ENCODE measurements around the gene DLG1.
A peak's percentile ranks its signal among the peaks of the same experiment; 100 is the strongest.

Gene DLG1

DNA sequence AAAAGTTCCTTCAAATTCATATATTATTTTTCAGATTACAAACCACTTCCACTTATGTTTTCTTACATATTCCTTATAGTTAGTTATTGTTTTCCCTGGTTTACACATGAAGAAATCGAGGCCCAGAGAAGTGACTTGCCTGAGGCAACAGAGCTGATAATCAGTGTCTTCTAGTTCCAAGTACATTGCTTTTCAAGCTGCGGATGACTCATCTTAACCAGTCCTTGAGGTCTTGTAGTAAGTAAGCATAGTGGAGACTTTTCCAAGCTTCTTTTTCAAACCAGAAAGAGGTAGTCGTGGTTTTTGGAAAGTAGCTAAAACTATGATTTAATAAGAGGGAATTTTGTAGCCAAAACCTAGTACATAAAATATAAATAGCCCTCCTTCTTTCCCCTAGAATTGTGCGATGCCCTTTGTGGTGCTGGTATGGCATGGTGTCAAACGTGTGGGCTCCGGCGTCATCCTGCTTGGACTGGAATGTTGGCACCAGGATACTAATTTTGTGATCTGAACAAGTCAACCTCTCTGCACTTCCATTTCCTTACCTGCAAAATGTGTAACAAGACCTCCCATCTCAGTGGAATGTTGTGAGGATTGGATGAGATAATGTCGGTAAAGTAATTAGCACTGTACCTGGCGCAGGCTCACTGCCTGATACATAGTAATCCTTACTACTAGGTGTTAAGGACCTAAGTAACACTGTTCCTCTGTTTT, 19.0 kb upstream of the DLG1 start:
- DNase-seq (ENCODE audit: low read depth) = no peak

DNA sequence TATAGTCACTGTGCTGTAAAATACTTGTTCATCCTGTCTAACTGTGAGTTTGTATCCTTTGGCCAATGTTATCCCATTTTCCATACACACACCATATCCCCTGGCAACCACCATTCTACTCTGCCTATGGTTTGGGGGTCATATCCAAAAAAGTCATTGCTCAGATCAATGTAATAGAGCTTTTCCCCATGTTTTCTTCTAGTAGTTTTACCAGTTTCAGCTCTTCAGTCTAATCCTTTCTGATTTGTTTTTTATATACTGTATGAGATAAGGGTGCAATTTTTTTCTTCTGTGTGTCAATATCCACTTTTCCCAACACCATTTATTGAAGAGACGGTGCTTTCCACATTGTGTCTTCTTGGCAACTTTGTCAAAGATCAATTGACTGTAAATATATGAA, 14.0 kb upstream of the DLG1 start:
- no peak for DNase-seq (ENCODE audit: low read depth)

DNA sequence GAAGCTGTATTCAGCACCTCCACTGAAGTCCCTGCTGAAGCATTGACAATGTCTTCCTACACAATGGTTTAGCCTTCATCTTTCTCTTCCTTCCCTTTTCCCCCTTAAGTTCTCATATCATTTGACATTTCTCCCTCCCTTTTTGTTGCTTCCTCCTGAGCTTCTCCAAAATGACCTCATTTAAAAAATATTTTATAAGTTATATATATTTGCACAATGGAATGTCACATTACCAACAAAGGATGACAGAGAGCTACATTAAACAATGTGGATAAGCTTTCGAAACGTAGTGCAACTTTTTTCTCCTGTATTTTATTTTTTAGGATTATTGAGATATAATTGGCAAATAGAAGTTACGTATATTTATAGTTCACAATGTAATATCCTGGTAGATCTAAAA, 13.2 kb upstream of the DLG1 start:
- no peak for DNase-seq (ENCODE audit: low read depth)

DNA sequence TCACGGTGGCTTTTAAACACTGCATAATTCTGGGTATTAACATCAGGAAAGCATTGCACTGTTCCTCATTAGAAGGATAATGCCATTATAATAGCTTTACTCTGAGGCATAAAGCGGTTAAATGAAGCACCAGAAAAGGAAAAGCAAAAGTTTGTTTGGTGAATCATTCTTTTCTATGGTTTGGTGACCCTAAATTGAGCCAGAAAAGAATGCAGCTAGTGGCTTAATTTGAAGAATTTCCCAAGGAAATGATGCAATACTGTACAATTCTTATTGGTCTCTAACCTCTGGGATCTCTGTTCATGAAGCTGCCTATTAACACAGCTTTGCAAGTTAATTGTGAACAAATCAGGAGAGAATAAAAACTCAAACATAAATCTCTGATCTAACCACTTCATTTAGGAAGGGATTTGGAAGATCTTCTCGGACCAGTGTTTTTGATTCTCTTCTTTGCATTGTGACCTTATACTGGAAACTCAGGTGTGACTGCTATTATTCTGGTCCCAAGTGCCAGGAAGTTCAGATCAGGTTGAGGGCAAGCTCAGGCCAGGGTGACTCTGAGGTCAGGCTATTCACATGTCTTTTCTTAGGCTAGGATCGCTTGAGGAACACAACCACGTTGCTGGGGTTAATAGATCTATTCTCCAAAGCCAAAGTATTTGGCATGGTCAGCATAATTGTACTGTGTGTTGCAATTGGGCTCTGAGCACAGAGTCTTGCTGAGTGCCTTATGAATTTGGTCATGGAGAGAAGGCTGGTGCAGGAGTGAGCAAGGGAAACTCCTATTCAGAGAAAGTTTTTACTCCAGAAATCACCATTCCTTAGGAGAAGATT, 11.3 kb upstream of the DLG1 start:
- no peak for DNase-seq (ENCODE audit: low read depth)

DNA sequence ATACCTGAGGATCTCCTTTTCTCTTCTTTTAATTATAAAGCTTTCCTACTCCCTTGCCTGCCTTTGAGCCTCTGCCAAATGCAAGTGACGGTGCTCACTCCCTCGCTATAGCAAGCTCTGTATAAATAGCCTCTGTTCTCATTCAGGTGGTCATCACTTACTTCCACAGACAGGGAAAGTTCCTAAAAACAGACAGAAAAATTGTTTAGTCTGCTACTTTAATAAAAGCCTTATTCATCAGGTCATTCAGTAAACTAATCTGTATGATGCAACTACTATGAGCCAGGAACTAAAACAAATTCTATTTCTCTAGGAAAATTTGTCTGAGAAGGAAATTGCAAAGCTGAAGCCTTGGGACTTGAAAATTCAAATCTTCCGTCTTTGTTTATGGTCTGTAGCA, 10.2 kb upstream of the DLG1 start:
- no peak for DNase-seq (ENCODE audit: low read depth)

DNA sequence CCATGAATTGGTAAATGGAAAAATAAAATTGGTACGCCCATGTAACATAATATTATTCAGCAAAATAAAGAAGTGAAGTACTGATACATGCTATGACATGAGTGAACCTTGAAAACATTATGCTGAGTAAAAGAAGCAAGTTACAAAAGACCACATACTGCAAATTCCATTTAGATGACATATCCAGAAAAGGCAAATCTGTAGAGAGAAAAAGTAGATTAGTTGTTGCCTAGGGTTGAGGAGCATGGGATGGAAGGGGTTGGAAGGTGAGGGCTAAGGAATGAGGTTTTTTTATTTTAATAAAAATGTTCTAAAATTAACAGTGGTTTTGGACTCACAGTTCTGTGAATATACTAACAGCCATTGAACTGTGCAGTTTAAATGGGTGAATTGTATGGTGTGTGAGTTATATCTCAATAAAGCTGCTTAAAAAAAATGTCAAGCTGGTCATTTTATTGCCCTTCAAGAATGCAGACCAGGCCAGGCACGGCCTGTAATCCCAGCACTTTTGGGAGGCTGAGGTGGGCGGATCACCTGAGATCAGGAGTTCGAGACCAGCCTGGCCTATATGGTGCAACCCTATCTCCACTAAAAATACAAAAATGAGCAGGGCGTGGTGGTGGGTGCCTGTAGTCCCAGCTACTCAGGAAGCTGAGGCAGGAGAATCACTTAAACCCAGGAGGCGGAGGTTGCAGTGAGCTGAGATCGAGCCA, 8.1 kb upstream of the DLG1 start:
- no peak for DNase-seq (ENCODE audit: low read depth)

DNA sequence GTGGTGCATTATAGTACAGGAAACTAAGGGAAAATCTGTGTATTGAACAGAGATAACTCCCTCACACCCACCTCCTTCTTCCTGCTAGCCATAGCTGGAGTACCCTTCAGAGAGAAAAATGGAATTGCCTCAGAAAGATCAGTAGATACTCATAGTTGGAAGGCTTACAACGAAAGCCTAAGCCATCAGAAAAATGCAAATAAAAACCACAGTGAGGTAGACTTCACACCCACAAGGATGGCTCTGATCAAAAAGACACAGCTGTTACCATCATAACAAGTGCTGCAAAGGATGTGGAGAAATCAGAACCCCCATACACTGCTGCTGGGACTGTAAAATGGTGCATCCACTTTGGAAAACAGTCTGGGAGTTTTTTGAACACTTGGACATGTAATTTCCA, 7.4 kb upstream of the DLG1 start:
- DNase-seq (ENCODE audit: low read depth) = no peak

DNA sequence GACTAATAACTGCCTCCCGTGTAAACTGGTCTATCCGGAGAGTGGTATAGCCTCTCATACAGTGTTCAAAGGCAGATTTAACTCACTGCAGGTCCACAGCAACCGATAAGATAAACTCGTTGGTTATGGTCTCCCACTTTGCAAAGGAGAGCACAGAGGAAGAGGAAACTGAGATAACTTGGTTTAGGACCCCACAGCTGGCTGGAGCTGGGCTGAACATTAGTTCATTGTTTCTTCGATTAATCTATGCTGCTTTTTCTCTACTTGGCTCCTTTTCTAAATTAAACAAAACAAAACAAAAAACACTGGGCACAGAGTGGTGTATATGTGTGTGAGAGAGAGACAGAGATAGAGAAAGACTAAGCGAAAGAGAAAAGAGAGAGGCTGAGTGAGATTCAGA, 5.0 kb upstream of the DLG1 start:
- no peak for DNase-seq (ENCODE audit: low read depth)

DNA sequence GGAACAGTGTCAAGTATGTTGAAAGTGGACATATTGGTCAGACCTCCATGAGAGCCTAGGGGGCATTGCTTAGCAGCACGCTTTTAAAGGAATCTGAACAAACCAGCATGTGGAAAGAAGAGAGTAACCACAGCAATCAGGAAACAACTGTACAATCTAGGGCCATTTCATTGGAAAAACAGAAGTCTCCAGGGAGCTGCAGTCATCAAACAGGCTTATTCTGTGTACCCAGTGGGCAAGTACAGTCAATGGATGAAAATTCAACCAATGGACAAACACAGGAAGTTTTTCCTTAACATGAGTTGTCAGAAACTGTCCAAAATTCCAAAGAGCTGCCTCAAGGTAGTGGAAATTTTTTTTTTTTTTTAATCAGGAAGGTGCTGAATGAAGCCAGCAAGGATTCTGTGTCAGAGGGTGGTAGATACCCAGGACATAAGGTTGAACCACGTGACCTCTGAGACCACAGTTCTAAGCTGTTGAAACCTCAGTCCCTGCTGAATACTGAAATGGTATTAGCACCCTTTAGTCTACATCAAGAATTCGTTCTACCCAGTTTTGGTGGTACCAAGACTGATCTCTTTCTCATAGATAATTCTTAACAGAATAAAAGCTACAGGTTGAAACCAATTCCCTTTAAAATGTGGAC, 4.4 kb upstream of the DLG1 start:
- DNase-seq (ENCODE audit: low read depth) = no peak

DNA sequence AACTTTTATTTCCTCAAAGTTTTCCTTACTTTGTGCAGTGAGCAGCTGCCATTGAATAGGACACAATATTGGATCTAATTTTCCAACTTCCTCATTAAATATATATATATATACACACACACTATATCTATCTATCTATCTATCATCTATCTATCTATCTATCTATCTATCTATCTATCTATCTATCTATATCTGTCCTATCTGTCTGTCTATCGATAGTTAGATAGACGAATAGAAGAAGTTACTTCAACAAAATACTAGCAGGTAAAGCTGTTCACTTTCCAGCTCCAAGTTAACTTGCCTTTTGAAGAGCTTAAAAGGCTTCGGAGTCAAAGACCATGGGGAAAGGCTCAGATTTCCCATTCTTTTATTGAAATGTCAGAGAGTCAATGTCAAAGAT, 3.6 kb upstream of the DLG1 start:
- DNase-seq (ENCODE audit: low read depth) = no peak

DNA sequence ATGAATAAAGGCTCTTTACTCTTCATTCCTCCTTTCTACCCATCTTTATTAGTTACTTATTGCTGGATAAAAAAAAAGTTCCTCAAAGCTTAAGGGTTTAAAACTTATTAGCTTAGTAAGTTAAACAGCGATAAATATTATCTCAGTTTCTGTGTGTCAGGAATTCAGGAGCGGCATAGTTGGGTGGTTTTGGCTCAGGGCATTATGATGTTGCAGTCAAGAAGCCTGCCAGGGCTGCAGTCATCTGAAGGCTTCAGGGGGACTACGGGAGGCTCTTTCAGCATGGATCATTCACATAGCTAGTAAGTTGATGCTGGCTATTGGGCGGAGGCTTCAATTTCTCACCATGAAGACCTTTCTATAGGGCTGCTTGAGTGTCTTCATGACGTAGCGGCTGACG, 1.9 kb upstream of the DLG1 start:
- DNase-seq (ENCODE audit: low read depth) = no peak

DNA sequence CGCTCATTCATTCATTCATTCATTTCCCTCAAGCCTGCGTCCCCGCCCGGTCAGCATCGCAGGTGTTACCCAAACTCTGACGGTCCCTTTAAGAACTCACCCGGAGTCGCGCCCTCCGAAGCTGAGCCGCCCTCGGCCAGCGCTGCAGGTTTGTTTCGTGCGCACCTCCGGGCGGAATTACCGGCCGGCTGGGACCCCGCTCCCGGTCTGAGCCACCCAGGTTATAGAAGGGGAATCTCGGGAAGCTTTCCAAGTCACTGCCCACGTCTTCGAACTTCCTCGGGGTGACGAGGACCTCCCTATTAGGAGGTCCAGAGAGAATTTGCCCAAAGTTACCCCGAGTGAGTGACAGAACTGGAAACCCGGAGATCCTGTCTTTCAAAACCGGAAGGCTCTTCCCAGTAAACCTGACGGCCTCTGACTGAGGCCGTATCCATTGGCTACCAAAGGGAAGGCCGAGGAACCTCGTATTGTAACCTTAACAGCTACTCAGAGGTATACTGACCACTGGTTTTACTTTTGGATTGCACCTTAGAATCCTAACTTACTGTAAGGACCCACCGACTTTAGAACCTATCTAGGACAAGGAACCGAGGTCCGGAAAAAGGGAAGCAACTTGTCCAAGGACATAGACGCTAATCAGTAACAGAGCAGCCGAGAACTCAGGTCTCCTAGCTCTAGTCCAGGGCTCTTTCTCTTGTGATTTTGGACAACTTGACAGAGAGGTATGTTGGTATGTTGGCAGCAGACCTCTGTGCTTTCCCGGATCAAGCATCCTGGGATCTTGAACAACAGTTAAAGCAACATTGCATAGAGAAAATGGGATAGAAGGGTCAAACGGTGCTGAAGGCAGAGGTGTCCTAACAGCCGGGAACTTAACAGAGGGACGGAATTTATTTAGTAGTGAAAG, 788 bp upstream of the DLG1 start:
- no peak for DNase-seq (ENCODE audit: low read depth)

DNA sequence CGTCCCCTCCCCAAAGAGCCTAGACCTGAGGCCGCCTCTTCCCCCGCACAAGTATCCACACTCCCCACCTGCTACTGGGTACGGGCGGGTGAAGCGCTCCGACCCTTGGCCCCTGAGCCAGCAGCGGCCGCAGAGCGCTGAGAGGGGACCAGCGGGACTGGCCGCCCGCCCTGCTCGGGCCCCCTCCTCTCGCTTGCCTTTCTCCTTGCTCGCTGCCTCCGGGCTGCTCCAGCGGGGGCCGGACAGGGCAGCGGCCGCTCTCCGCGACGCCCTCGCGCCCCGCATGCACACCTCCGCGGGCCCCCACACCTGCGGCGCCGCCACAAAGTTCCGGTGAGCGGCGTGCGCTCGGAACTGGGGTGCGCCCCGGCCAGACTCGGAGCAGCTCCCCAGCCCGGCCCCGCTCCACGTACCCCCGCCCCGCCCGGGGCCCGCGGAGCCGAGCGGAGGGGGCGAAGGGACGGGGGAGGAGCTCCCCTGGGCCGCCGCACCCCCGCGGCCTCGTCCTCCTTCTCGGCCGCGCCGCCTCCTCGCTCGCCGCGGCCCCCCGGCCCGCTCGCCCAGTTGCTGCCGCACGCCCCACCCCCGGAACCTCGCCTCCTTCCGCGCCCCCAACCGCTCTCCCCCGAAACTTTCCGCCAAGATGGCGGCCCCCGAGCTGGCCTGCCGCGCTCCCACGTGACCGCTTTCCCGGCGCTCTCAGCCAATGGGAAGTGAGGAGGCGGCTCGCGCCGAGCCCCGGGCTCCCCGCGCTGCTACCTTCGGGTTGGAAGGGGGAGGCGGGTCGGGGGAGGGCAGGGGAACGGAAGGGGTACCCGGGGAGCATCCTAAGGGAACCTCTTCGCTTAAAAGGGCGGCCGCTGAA, 704 bp downstream of the DLG1 start:
- peak; percentile 83 for DNase-seq (ENCODE audit: low read depth)

DNA sequence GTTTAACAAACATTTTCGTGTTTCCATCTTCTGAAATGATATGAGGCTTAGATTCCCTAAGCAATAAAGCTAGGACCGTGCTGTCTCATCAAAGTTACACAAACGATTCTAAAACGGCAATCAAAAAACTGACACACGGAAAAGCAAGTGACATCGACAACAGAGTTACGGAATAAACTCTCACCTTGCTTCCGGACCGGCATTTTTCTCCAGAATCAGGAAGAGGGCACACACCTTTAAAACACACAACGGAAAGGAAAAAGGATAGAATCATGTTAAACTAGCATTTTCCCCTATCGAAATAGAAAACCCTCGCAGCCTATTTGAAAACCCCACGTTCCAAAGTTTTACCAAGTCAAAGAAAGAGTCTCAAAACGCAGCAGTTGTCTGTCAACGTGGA, 1.4 kb downstream of the DLG1 start:
- DNase-seq (ENCODE audit: low read depth) = no peak

DNA sequence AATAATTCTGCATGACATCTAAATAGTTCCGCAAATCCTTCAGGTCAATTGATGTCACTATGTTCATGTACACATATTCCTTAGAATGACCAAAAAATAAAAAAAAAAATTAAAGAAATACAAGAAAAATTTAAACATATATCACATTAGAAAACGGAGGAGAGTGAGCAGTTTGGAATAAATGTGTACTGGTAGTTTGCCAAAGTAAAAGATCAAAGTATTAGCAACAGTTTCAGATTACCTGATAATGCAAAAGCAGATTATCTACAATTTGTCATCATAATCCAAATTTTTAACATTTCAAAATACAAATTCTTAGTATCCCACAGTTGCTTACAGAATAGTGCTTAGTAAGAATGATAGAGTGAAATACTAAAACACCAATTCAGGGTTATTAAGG, 1.9 kb downstream of the DLG1 start:
- no peak for DNase-seq (ENCODE audit: low read depth)

DNA sequence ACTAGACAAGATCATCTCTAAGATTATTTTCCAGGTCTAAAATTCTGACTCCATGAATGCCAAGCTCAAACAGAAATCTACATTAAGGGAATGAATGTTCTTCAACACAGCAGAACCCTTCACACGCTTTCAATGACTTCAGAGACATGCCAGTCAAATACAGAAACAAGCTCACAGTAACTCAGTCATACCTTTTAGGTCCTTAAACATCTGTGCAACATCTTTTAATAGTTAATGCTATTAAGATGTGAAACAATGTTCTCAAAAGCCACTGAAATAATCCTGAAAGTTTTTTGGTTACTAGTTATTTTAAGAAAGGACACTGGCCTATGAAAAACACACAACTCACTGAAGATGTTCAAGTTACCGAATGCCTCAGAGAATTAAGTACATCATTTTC, 2.5 kb downstream of the DLG1 start:
- DNase-seq (ENCODE audit: low read depth) = no peak

DNA sequence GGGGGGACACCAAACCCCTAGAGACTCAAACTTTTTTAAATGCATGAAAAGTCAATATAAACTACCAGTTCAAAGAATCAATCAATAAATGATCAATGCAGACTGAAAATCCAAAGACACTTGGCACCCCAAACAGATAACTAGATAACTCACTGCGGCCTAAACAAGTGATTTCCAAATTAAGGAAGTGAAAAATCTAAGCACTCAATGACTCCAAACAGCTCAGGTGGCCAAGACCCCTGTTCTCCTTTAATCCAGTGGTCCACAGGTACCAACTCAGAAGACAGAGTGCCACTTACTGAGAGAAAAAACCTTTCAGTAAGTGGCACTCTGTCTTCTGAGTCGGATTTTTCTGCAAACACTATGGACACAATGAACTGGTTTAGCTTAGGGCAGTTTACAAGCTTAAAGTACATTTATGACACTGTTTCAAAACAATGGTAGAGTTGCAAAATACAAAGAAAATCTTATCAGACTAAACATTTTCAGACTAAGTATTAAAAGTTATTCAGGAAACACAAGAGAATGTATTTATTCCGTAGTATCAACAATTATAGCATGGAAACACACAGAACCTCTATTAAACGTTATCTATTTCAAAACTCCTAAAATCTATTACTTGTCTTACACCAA, 4.7 kb downstream of the DLG1 start:
- no peak for DNase-seq (ENCODE audit: low read depth)

DNA sequence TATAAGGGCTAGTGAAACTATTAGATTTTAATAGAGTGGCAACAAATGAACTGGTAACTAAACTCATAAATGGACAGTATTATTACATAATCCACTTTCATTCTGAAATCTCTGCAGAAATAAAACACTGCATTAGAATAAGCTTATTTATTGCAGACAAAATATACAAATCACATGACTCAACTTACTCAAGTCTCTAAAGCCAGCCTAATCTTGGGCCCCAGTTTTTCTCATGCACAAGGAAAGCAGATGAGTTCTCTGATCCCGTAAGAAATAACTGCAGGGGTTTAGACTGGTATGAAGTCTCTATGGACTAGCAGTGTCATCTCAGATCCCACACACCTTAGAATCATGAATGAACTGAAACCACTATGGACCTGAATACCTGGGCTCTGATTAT, 5.8 kb downstream of the DLG1 start:
- no peak for DNase-seq (ENCODE audit: low read depth)

DNA sequence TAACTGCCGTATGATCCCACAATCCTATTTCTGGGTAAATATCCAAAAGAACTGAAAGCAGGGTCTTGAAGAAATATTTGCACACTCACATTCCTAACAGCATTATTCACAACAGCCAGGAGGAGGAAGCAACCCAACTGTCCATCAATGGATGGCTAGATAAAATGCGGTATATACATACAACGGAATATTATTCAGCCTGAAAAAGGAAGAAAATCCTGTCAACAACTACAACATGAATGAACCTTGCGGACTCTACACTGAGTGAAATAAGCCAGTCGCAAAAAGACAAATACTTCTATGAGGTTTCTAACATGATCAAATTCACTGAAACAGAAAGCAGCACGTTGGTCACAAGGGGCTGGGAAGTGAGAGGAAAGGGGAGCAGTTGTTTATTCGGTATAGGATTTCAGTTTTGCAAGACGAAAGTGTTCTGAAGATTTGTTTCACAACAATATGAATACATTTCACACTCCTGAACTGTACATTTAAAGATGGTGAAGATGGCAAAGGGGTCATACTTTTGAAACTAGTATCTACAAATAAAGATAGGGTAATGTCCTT, 6.2 kb downstream of the DLG1 start:
- no peak for DNase-seq (ENCODE audit: low read depth)

DNA sequence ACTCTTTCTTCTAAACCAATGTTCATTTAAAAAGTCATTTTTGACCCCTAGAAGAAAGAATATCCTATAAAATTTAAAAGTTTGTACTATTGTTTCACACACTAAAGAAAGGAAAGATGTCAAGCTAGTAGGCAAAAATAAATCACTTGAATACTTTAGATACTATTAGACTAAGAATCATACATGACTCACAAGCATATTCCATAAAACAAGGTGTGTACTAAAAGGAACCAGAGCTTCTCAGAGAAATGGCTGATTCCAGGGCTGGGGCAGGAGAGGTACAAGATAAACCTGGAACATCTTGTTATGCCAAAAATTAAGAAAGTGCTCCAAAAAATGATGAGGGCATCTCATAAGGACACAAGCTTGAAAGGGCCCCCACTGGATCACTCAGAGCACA, 8.7 kb downstream of the DLG1 start:
- no peak for DNase-seq (ENCODE audit: low read depth)
